Natural killer cell (primary cell): ENCODE data around the gene WARS2. TPM values are rescaled to one million over a fixed set of nuclear protein-coding genes. Genes with fewer than 3 reads are reported as not detected.

Source experiments
- ATAC-seq, 3 donors: fragments of 150-1000 bp in 2 of 3; fragments of 200-7000 bp in 1 of 3; cut with Tn5 transposase; 1 replicate in 1 of 3; 2 replicates in 2 of 3; pipeline ENCODE4 v1.10.0; 2021; ENCODE audit warnings: mild to moderate bottlenecking in 2 of 3, moderate library complexity in 2 of 3
- DNase-seq, 2 donors: peaks; one replicate each; pipeline versions ENCODE4 v3.0.0 to v3.0.0-alpha.2; 2013 to 2021; ENCODE audit warnings: mixed read lengths in 1 of 2
- H3K27ac ChIP-seq: one replicate; pipeline ENCODE4 v1.5.1; 2013; ENCODE audit warnings: mild to moderate bottlenecking, low read length
- H3K27me3 ChIP-seq: one replicate; pipeline ENCODE4 v1.6.1; 2013; ENCODE audit warnings: low read length; ENCODE audit not compliant: control insufficient read depth, insufficient read depth
- H3K36me3 ChIP-seq: one replicate; pipeline ENCODE4 v1.6.1; 2013; ENCODE audit warnings: low read length; ENCODE audit not compliant: control insufficient read depth, insufficient read depth
- H3K4me1 ChIP-seq: one replicate; pipeline ENCODE4 v1.6.1; 2013; ENCODE audit warnings: low read length; ENCODE audit not compliant: control insufficient read depth, insufficient read depth
- H3K4me3 ChIP-seq: one replicate; pipeline ENCODE4 v1.5.1; 2013; ENCODE audit warnings: low read length
- H3K9me3 ChIP-seq: one replicate; pipeline ENCODE4 v1.6.1; 2013; ENCODE audit warnings: low read length; ENCODE audit not compliant: control insufficient read depth, insufficient read depth
- H3K27ac Mint-ChIP-seq, 2 donors: one replicate each; pipeline ENCODE4 v1.8.0; 2022; ENCODE audit warnings: mild to moderate bottlenecking in 2 of 2, mixed read lengths in 2 of 2, moderate library complexity in 1 of 2
- H3K27me3 Mint-ChIP-seq, 2 donors: one replicate each; pipeline ENCODE4 v1.8.0; 2022; ENCODE audit warnings: low read depth in 2 of 2, mixed read lengths in 2 of 2
- H3K36me3 Mint-ChIP-seq: one replicate; pipeline ENCODE4 v1.8.0; 2022; ENCODE audit warnings: mixed read lengths
- H3K4me1 Mint-ChIP-seq, 2 donors: one replicate each; pipeline ENCODE4 v1.8.0; 2022; ENCODE audit warnings: mixed read lengths in 2 of 2
- H3K4me3 Mint-ChIP-seq: one replicate; pipeline ENCODE4 v1.8.0; 2022; ENCODE audit warnings: mild to moderate bottlenecking, moderate library complexity, mixed read lengths
- H3K9me3 Mint-ChIP-seq, 2 donors: one replicate each; pipeline ENCODE4 v1.8.0; 2022; ENCODE audit warnings: mixed read lengths in 2 of 2
- CTCF ChIP-seq: fragments of 200-600 bp; IDR thresholded peaks from one replicate; pipeline ENCODE4 v1.8.0; 2022; ENCODE audit warnings: antibody characterized with exemption
- WGBS: methylation state at CpG from one replicate; pipeline ENCODE4 v1.1.7; 2013; ENCODE audit warnings: missing lambda C conversion rate; ENCODE audit not compliant: insufficient coverage; 5-methylcytosine and 5-hydroxymethylcytosine counted together
- intact Hi-C: fragments of 100-400 bp; cut with micrococcal nuclease; formaldehyde crosslinking; loops from one replicate; pipeline ENCODE4 v1.14.2; 2022
- total RNA-seq, 4 donors: library from RNA; stranded (reverse); fragments of 120-200 nt in 1 of 4; gene quantifications; one replicate each; pipeline versions ENCODE4 v1.2.3 to v1.2.4, GENCODE V29; 2013 to 2022

WARS2 gene
- total RNA-seq, 3 donors from 2014 or later (not counting 1 experiment from before 2014, with no cell fraction given), result 24.3 to 46.3 (median 41.0) TPM

DNA sequence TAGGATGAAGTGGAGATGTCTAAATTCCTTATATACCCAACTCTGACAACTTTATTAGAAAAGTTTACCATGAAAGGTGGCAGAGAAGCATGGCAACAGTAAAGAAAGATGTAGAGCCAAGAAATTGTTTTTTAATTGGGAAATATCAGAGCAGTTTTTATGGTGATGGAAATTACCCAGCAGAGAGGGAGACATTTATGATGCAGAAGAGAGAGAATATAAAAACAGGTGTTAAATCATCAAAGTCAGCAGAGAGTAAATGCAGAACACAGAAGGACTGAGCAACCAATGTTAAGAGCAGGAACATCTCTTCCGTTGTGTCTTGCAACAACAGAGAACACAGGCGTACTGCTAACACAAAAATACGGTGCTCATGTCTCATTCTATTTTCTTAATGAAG is 28.2 kb downstream of the WARS2 start:
- H3K36me3 Mint-ChIP-seq, result no peaks in the 10 kb centered on the region
- H3K9me3 Mint-ChIP-seq, result peaks cover 0 to 7% of the 10 kb centered on the region in 2 donors
- no peaks in the 10 kb centered on the region for H3K27me3 Mint-ChIP-seq
- Histone ChIP-seq H3K27ac (no peak overlapping the region), H3K27me3 (no peaks in the 10 kb centered on the region), H3K4me3 (no peak overlapping the region), H3K36me3 (no peaks in the 10 kb centered on the region), H3K9me3 (no peaks in the 10 kb centered on the region), H3K4me1 (no peaks in the 10 kb centered on the region)
- ATAC-seq, result no peak
- 94% methylated on average over 3 of the region's 3 CpGs for WGBS
- no peak for TF ChIP-seq CTCF
- no peak overlapping the region for H3K27ac Mint-ChIP-seq
- intact Hi-C loops, result no loop called here
- peaks cover 5 to 6% of the 10 kb centered on the region in 2 donors for H3K4me1 Mint-ChIP-seq
- no peak for DNase-seq
- H3K4me3 Mint-ChIP-seq, result no peak overlapping the region

GRCh38 chr1:119108988-119109387 is 31.5 kb downstream of the WARS2 start:
- TF ChIP-seq CTCF, result no peak
- H3K4me3 ChIP-seq, result no peak overlapping the region
- no peaks in the 10 kb centered on the region for H3K27me3 ChIP-seq
- no CpG with 5 or more reads among the region's 1 CpG for WGBS
- no peak overlapping the region for H3K27ac ChIP-seq
- no peak overlapping the region for H3K27ac Mint-ChIP-seq
- no peaks in the 10 kb centered on the region for H3K9me3 ChIP-seq
- H3K27me3 Mint-ChIP-seq, result no peaks in the 10 kb centered on the region
- intact Hi-C loops, result no loop called here
- H3K4me1 ChIP-seq, result no peaks in the 10 kb centered on the region
- no peaks in the 10 kb centered on the region for H3K36me3 ChIP-seq
- peaks cover 0 to 10% of the 10 kb centered on the region in 2 donors for H3K9me3 Mint-ChIP-seq
- H3K4me1 Mint-ChIP-seq, result no peaks in the 10 kb centered on the region
- no peak for ATAC-seq
- H3K36me3 Mint-ChIP-seq, result no peaks in the 10 kb centered on the region
- DNase-seq, result no peak
- H3K4me3 Mint-ChIP-seq, result no peak overlapping the region

DNA sequence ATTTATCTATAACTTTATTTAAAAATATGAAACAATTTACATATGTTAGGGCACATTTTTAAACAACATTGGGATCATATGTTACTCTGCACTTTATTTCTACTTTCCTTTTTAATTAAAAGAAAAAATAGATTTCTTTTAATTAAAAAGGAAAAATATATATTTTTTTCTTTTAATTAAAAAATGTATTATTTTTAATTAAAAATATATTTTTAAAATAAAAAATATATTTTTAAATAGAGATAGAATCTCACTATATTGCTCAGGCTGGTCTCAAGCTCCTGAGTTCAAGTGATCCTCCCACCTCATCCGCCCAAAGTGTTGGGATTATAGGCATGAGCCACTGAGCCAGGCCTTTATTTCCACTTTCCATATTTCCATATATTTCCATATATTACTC is 36.7 kb downstream of the WARS2 start:
- intact Hi-C loops, result no loop called here
- H3K27me3 Mint-ChIP-seq, result no peaks in the 10 kb centered on the region
- ATAC-seq, result no peak

More for the DNA sequence above, 36.7 kb downstream of the WARS2 start:
- DNase-seq, result no peak
- no peak overlapping the region for H3K27ac Mint-ChIP-seq
- Histone ChIP-seq H3K27me3 (no peaks in the 10 kb centered on the region), H3K4me3 (no peak overlapping the region), H3K27ac (no peak overlapping the region), H3K4me1 (no peaks in the 10 kb centered on the region), H3K36me3 (no peaks in the 10 kb centered on the region), H3K9me3 (no peaks in the 10 kb centered on the region)
- H3K4me3 Mint-ChIP-seq, result no peak overlapping the region
- no peaks in the 10 kb centered on the region for H3K36me3 Mint-ChIP-seq
- H3K9me3 Mint-ChIP-seq, result peaks cover 0 to 3% of the 10 kb centered on the region in 2 donors
- H3K4me1 Mint-ChIP-seq, result peaks cover 5 to 6% of the 10 kb centered on the region in 2 donors
- 100% methylated on average over 1 of the region's 1 CpG for WGBS
- no peak for TF ChIP-seq CTCF
